HEK293 (cell line): Measurements from ENCODE around the gene SRGN.

Source experiments
- CTCF ChIA-PET: fragments of 350-600 bp; formaldehyde crosslinking; extraction: SDS; loops from one replicate; lab custom pipeline; 2021; ENCODE audit warnings: antibody characterized with exemption; lab: Yijun Ruan, JAX
- POLR2A ChIA-PET: fragments of 300-600 bp; formaldehyde crosslinking; extraction: SDS; loops from one replicate; lab custom pipeline; 2020; ENCODE audit warnings: antibody characterized with exemption, inconsistent platforms; lab: Yijun Ruan, JAX
- H3K27ac ChIP-seq: fragments of 200-500 bp; sonication (Bioruptor generic); 2 replicates; pipeline ENCODE4 v1.5.1; 2014; ENCODE audit warnings: low read depth, low read length, control low read depth, inconsistent platforms; ENCODE audit errors: extremely low read depth
- H3K36me3 ChIP-seq, 2 experiments: fragments of 200-500 bp in 1 of 2; sonication (Bioruptor generic) in 1 of 2; 1 replicate in 1 of 2; 2 replicates in 1 of 2; pipeline ENCODE4 v1.5.1; 2014 to 2017; ENCODE audit warnings: inconsistent platforms in 2 of 2, low read length in 2 of 2; ENCODE audit not compliant: control insufficient read depth in 2 of 2, insufficient read depth in 1 of 2
- H3K4me1 ChIP-seq: fragments of 200-500 bp; sonication (Bioruptor generic); 2 replicates; pipeline ENCODE4 v1.5.1; 2014; ENCODE audit warnings: mild to moderate bottlenecking, low read length, inconsistent platforms; ENCODE audit not compliant: control insufficient read depth, insufficient read depth
- H3K4me3 ChIP-seq: 2 replicates; pipeline ENCODE4 v1.5.1; 2011; ENCODE audit warnings: low read depth, mild to moderate bottlenecking, control low read depth, low read length, moderate library complexity
- H3K9me3 ChIP-seq: fragments of 200-500 bp; sonication (Bioruptor generic); 2 replicates; pipeline ENCODE4 v1.5.1; 2014; ENCODE audit warnings: low read depth, low read length, inconsistent platforms; ENCODE audit not compliant: control insufficient read depth, insufficient read depth
- AEBP2 ChIP-seq: fragments of 450-650 bp; formaldehyde crosslinking; IDR thresholded peaks from 2 replicates; pipeline ENCODE4 v1.5.1; 2016; ENCODE audit warnings: missing biosample characterization, missing genetic modification characterization, borderline replicate concordance
- FEZF1 ChIP-seq: fragments of 450-650 bp; formaldehyde crosslinking; IDR thresholded peaks from 2 replicates; pipeline ENCODE4 v1.5.1; 2016; ENCODE audit warnings: missing biosample characterization, missing genetic modification characterization
- GLI2 ChIP-seq: fragments of 450-650 bp; formaldehyde crosslinking; IDR thresholded peaks from 2 replicates; pipeline ENCODE4; 2017; ENCODE audit warnings: missing biosample characterization, missing genetic modification characterization, low read depth, borderline replicate concordance
- GLIS2 ChIP-seq: fragments of 450-650 bp; formaldehyde crosslinking; IDR thresholded peaks from 2 replicates; pipeline ENCODE4 v1.5.1; 2016; ENCODE audit warnings: missing biosample characterization, missing genetic modification characterization
- KLF7 ChIP-seq: fragments of 450-650 bp; formaldehyde crosslinking; IDR thresholded peaks from 2 replicates; pipeline ENCODE4 v1.5.1; 2016; ENCODE audit warnings: missing biosample characterization, missing genetic modification characterization, borderline replicate concordance
- KLF8 ChIP-seq: fragments of 450-650 bp; formaldehyde crosslinking; IDR thresholded peaks from 2 replicates; pipeline ENCODE4 v1.5.1; 2016; ENCODE audit warnings: missing biosample characterization, missing genetic modification characterization
- PRDM10 ChIP-seq: fragments of 450-650 bp; formaldehyde crosslinking; IDR thresholded peaks from 2 replicates; pipeline ENCODE4 v1.5.1; 2016; ENCODE audit warnings: missing biosample characterization, missing genetic modification characterization
- SP2 ChIP-seq: fragments of 450-650 bp; formaldehyde crosslinking; IDR thresholded peaks from 2 replicates; pipeline ENCODE4 v1.5.1; 2016; ENCODE audit warnings: missing biosample characterization, missing genetic modification characterization
- SP3 ChIP-seq: fragments of 450-650 bp; formaldehyde crosslinking; IDR thresholded peaks from 2 replicates; pipeline ENCODE4 v1.5.1; 2016; ENCODE audit warnings: missing biosample characterization, missing genetic modification characterization
- ZFHX2 ChIP-seq: fragments of 450-650 bp; formaldehyde crosslinking; conservative IDR thresholded peaks from 2 replicates; pipeline ENCODE4 v1.5.1; 2016; ENCODE audit warnings: missing biosample characterization, missing genetic modification characterization
- ZFP37 ChIP-seq: fragments of 450-650 bp; formaldehyde crosslinking; IDR thresholded peaks from 2 replicates; pipeline ENCODE4 v1.5.1; 2016; ENCODE audit warnings: missing biosample characterization, missing genetic modification characterization
- ZNF121 ChIP-seq: fragments of 450-650 bp; formaldehyde crosslinking; IDR thresholded peaks from 2 replicates; pipeline ENCODE4 v1.5.1; 2016; ENCODE audit warnings: missing biosample characterization, missing genetic modification characterization
- ZNF133 ChIP-seq: fragments of 450-650 bp; formaldehyde crosslinking; IDR thresholded peaks from 2 replicates; pipeline ENCODE4 v1.5.1; 2016; ENCODE audit warnings: missing biosample characterization, missing genetic modification characterization
- ZNF148 ChIP-seq: fragments of 450-650 bp; formaldehyde crosslinking; IDR thresholded peaks from 2 replicates; pipeline ENCODE4 v1.5.0; 2017; ENCODE audit warnings: missing biosample characterization, missing genetic modification characterization, borderline replicate concordance
- ZNF169 ChIP-seq: fragments of 450-650 bp; formaldehyde crosslinking; IDR thresholded peaks from 2 replicates; pipeline ENCODE4 v1.5.1; 2016; ENCODE audit warnings: missing biosample characterization, missing genetic modification characterization
- ZNF2 ChIP-seq: fragments of 450-650 bp; formaldehyde crosslinking; IDR thresholded peaks from 2 replicates; pipeline ENCODE4 v1.5.1; 2016; ENCODE audit warnings: missing biosample characterization, missing genetic modification characterization
- ZNF274 ChIP-seq, 2 experiments: fragments of 200-500 bp in 1 of 2; fragments of 450-650 bp in 1 of 2; sonication (Bioruptor generic) in 1 of 2; formaldehyde crosslinking in 1 of 2; IDR thresholded peaks; 2 replicates each; pipeline versions ENCODE4 v1.5.1 to v1.6.1; 2014 to 2016; ENCODE audit warnings: borderline replicate concordance in 1 of 2, inconsistent platforms in 1 of 2, low read length in 1 of 2, missing biosample characterization in 1 of 2, missing genetic modification characterization in 1 of 2
- ZNF560 ChIP-seq: fragments of 450-650 bp; formaldehyde crosslinking; IDR thresholded peaks from 2 replicates; pipeline ENCODE4 v1.5.1; 2017; ENCODE audit warnings: missing biosample characterization, missing genetic modification characterization, borderline replicate concordance
- ZNF585B ChIP-seq: fragments of 450-650 bp; formaldehyde crosslinking; IDR thresholded peaks from 2 replicates; pipeline ENCODE4 v1.5.1; 2016; ENCODE audit warnings: missing biosample characterization, missing genetic modification characterization
- ZNF677 ChIP-seq: fragments of 450-650 bp; IDR thresholded peaks from 2 replicates; pipeline ENCODE4 v1.5.0; 2018; ENCODE audit warnings: missing biosample characterization, mild to moderate bottlenecking, missing genetic modification characterization, moderate library complexity
- ZNF837 ChIP-seq: fragments of 450-650 bp; formaldehyde crosslinking; IDR thresholded peaks from 2 replicates; pipeline ENCODE4 v1.5.1; 2016; ENCODE audit warnings: missing biosample characterization, missing genetic modification characterization
- ZNF843 ChIP-seq: fragments of 450-650 bp; formaldehyde crosslinking; IDR thresholded peaks from 2 replicates; pipeline ENCODE4 v1.5.1; 2016; ENCODE audit warnings: missing biosample characterization, missing genetic modification characterization
- ZXDB ChIP-seq: fragments of 450-650 bp; formaldehyde crosslinking; IDR thresholded peaks from 2 replicates; pipeline ENCODE4 v1.5.1; 2016; ENCODE audit warnings: missing biosample characterization, missing genetic modification characterization

The SRGN gene

GRCh38 chr10:69088801-69089501 is 1.0 kb downstream of the SRGN start:
- POLR2A ChIA-PET, result no interaction called here
- Histone ChIP-seq H3K36me3 (no peaks in the 10 kb centered on the region), H3K27ac (no peak overlapping the region), H3K4me3 (no peak overlapping the region), H3K4me1 (no peaks in the 10 kb centered on the region), H3K9me3 (no peaks in the 10 kb centered on the region)
- no peak for TF ChIP-seq ZXDB (tag by site-specific recombination)
- TF ChIP-seq AEBP2 (tag by site-specific recombination), result no peak
- TF ChIP-seq PRDM10 (tag by site-specific recombination), result no peak
- no peak for TF ChIP-seq ZNF169 (tag by site-specific recombination)
- TF ChIP-seq ZNF677 (tag by site-specific recombination), result no peak
- no peak for TF ChIP-seq FEZF1
- no peak for TF ChIP-seq ZNF837 (tag by site-specific recombination)
- no peak for TF ChIP-seq SP3 (tag by site-specific recombination)
- CTCF ChIA-PET, result no interaction called here

GRCh38 chr10:69089638-69090599 is 2.0 kb downstream of the SRGN start:
- Histone ChIP-seq H3K27ac (no peak overlapping the region), H3K4me1 (no peaks in the 10 kb centered on the region), H3K9me3 (no peaks in the 10 kb centered on the region), H3K4me3 (no peak overlapping the region), H3K36me3 (no peaks in the 10 kb centered on the region)
- ChIA-PET CTCF (no interaction called here), POLR2A (no interaction called here)
- TF ChIP-seq ZNF585B (tag by site-specific recombination) (no peak), GLIS2 (tag by site-specific recombination) (no peak), ZNF843 (tag by site-specific recombination) (no peak), ZNF2 (tag by site-specific recombination) (no peak), ZNF133 (tag by site-specific recombination) (no peak), SP2 (tag by site-specific recombination) (no peak), ZNF148 (tag by site-specific recombination) (no peak), ZFP37 (tag by site-specific recombination) (no peak), ZNF560 (tag by site-specific recombination) (no peak), ZNF274 (IDR thresholded peaks at IDR 0.05; ENCODE audit: low read length) (no peak), ZNF274 (tag by site-specific recombination; IDR thresholded peaks at IDR 0.05; ENCODE audit: borderline replicate concordance) (no peak), KLF8 (no peak), SP3 (tag by site-specific recombination) (no peak), ZNF121 (no peak), GLI2 (tag by site-specific recombination) (no peak), AEBP2 (tag by site-specific recombination) (no peak), KLF7 (no peak), ZFHX2 (tag by site-specific recombination) (no peak)
